GM23338 (cell line): ENCODE results near the gene RNF168. TPM values are rescaled to one million over a fixed set of nuclear protein-coding genes. Genes with fewer than 3 reads are reported as not detected.
"Not testable (repeated sequence)": the region's sequence is repeated elsewhere in the genome, so short reads cannot be mapped to it uniquely, and the experiment has no call there.

Experiments used
- ATAC-seq: fragments of 200-7000 bp; cut with Tn5 transposase; 3 replicates; pipeline ENCODE4 v1.9.1; 2020
- DNase-seq: peaks from one replicate; pipeline ENCODE4 v3.0.0-alpha.2; 2015; ENCODE audit warnings: low spot score
- H2AFZ ChIP-seq: fragments of 200-600 bp; sonication (generic); 2 replicates; pipeline ENCODE4 v1.8.0; 2016; ENCODE audit warnings: antibody characterized with exemption, mild to moderate bottlenecking, moderate library complexity
- H3F3A ChIP-seq: fragments of 200-600 bp; sonication (generic); replicated peaks from 2 replicates; pipeline ENCODE4 v1.8.0; 2017; ENCODE audit warnings: antibody characterized with exemption, mixed run types, low read depth
- H3K27ac ChIP-seq: fragments of 200-600 bp; sonication (generic); 2 replicates; pipeline ENCODE4 v1.6.1; 2016; ENCODE audit warnings: low read depth
- H3K27me3 ChIP-seq: fragments of 200-600 bp; sonication (generic); 2 replicates; pipeline ENCODE4 v1.8.0; 2016; ENCODE audit warnings: mild to moderate bottlenecking, mixed run types, moderate library complexity; ENCODE audit not compliant: insufficient read depth
- H3K36me3 ChIP-seq: fragments of 200-600 bp; sonication (generic); 2 replicates; pipeline ENCODE4 v1.8.0; 2016; ENCODE audit warnings: mild to moderate bottlenecking; ENCODE audit not compliant: insufficient read depth
- H3K4me1 ChIP-seq: fragments of 200-600 bp; sonication (generic); 2 replicates; pipeline ENCODE4 v1.8.0; 2016; ENCODE audit warnings: mild to moderate bottlenecking, moderate library complexity; ENCODE audit not compliant: insufficient read depth
- H3K4me2 ChIP-seq: fragments of 200-600 bp; sonication (generic); 2 replicates; pipeline ENCODE4 v1.7.1; 2017; ENCODE audit warnings: mixed run types
- H3K4me3 ChIP-seq: fragments of 200-600 bp; sonication (generic); 2 replicates; pipeline ENCODE4 v1.6.1; 2016; ENCODE audit warnings: mixed run types
- H3K79me2 ChIP-seq: fragments of 200-600 bp; sonication (generic); replicated peaks from 2 replicates; pipeline ENCODE4 v1.8.0; 2017; ENCODE audit warnings: mild to moderate bottlenecking; ENCODE audit not compliant: insufficient read depth
- H3K9me2 ChIP-seq: fragments of 200-600 bp; sonication (generic); 2 replicates; pipeline ENCODE4 v1.8.0; 2017; ENCODE audit not compliant: insufficient read depth
- H4K20me1 ChIP-seq: fragments of 200-600 bp; sonication (generic); replicated peaks from 2 replicates; pipeline ENCODE4 v1.8.0; 2017; ENCODE audit warnings: mild to moderate bottlenecking; ENCODE audit not compliant: insufficient read depth
- H3K27ac Mint-ChIP-seq: 2 replicates; pipeline ENCODE4 v1.8.0; 2020; ENCODE audit warnings: inconsistent platforms, mild to moderate bottlenecking, moderate library complexity, mixed read lengths
- H3K27me3 Mint-ChIP-seq: 3 replicates; pipeline ENCODE4 v1.8.0; 2022; ENCODE audit warnings: low read depth, mild to moderate bottlenecking, moderate library complexity, mixed read lengths, inconsistent platforms; ENCODE audit not compliant: insufficient read depth, poor library complexity
- H3K36me3 Mint-ChIP-seq: 3 replicates; pipeline ENCODE4 v1.8.0; 2021; ENCODE audit warnings: low read depth, mild to moderate bottlenecking, inconsistent platforms, moderate library complexity, mixed read lengths
- H3K4me1 Mint-ChIP-seq: 3 replicates; pipeline ENCODE4 v1.8.0; 2020; ENCODE audit warnings: mild to moderate bottlenecking, inconsistent platforms, mixed read lengths
- H3K4me3 Mint-ChIP-seq: 3 replicates; pipeline ENCODE4 v1.8.0; 2021; ENCODE audit warnings: moderate library complexity, mild to moderate bottlenecking, inconsistent platforms, mixed read lengths
- H3K9me3 Mint-ChIP-seq: 3 replicates; pipeline ENCODE4 v1.8.0; 2020; ENCODE audit warnings: moderate library complexity, mild to moderate bottlenecking, inconsistent platforms, mixed read lengths
- ETS1 ChIP-seq: IDR thresholded peaks from 2 replicates; pipeline ENCODE4 v1.6.1; 2016; ENCODE audit warnings: antibody characterized with exemption
- EZH2 ChIP-seq: fragments of 200-600 bp; sonication (generic); IDR thresholded peaks from one replicate; pipeline ENCODE4 v1.8.0; 2017; ENCODE audit warnings: antibody characterized with exemption, mild to moderate bottlenecking, low read depth; ENCODE audit not compliant: unreplicated experiment
- JUNB ChIP-seq: IDR thresholded peaks from one replicate; pipeline ENCODE4 v1.6.1; 2016; ENCODE audit warnings: antibody characterized with exemption; ENCODE audit not compliant: unreplicated experiment
- NANOG ChIP-seq: IDR thresholded peaks from 2 replicates; pipeline ENCODE4 v1.6.1; 2016; ENCODE audit warnings: antibody characterized with exemption, borderline replicate concordance
- POLR2AphosphoS5 ChIP-seq: IDR thresholded peaks from 2 replicates; pipeline ENCODE4 v1.6.1; 2016; ENCODE audit warnings: antibody characterized with exemption, low read depth
- STAT1 ChIP-seq: IDR thresholded peaks from one replicate; pipeline ENCODE4 v1.6.1; 2016; ENCODE audit warnings: antibody characterized with exemption; ENCODE audit not compliant: unreplicated experiment
- ZNF114 ChIP-seq: fragments of 250-450 bp; sonication (Bioruptor Pico); IDR thresholded peaks from 2 replicates; pipeline ENCODE4 v1.5.0; 2020; ENCODE audit warnings: mild to moderate bottlenecking, moderate library complexity
- ZNF331 ChIP-seq: fragments of 250-450 bp; sonication (Bioruptor Pico); IDR thresholded peaks from 2 replicates; pipeline ENCODE4 v1.5.0; 2020; ENCODE audit warnings: low read depth, mild to moderate bottlenecking, moderate library complexity
- polyA plus RNA-seq: library from polyadenylated mRNA; unstranded; fragments of >200 nt; fragmentation: Nextera tagmentation; extraction: Ambion mirVana; gene quantifications from 2 replicates; pipeline ENCODE4 v1.2.1, GENCODE V29; 2016
- total RNA-seq: library from RNA; depleted of rRNA; stranded (reverse); fragments of >200 nt; shearing (Covaris generic); gene quantifications from 2 replicates; pipeline ENCODE4 v1.2.3, GENCODE V29; 2014

The RNF168 gene
- total and polyA plus RNA-seq, 2 experiments from 2014 or later = 33.0 to 53.0 TPM

DNA sequence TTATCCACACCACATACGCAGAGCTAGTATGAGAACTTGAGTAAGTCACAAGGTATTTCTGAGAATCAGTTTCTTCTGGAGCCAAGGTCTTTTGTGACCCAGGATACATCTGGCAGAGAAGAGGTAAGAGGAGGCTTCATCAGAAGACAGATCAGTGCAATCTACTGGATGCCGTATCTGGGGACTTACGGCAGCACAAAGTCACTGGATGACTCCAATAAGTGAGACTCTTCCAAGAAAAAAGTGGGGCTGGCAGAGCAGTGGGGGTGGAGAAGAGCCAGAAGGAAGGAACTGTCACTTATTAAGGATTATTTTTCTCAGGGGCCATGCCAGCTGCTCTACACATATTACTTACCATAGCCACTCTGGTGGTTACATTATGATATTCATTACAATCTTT is 39.8 kb downstream of the RNF168 start (continued):
- TF ChIP-seq ZNF114 (no peak), ZNF331 (no peak), STAT1 (no peak)

- Mint-ChIP-seq H3K36me3 (peaks cover 7% of the 10 kb centered on the region; the same call in 2 of the 3 replicates), H3K27me3 (peaks cover 7% of the 10 kb centered on the region), H3K4me3 (no peak overlapping the region), H3K27ac (no peak overlapping the region), H3K9me3 (no peaks in the 10 kb centered on the region), H3K4me1 (no peaks in the 10 kb centered on the region)
- H3K79me2 ChIP-seq = no peaks in the 10 kb centered on the region
- H4K20me1 ChIP-seq = no peaks in the 10 kb centered on the region
- H3K36me3 ChIP-seq = no peaks in the 10 kb centered on the region
- no peaks in the 10 kb centered on the region for H3K27me3 ChIP-seq
- H3K9me2 ChIP-seq = no peaks in the 10 kb centered on the region; the same call in 1 of the 2 replicates
- TF ChIP-seq EZH2 (no peak), POLR2AphosphoS5 (no peak), NANOG (no peak), STAT1 (no peak), JUNB (no peak), ETS1 (no peak), ZNF331 (no peak)
- H3K4me3 ChIP-seq = no peak overlapping the region
- H2AFZ ChIP-seq = no peak overlapping the region
- 0 out of 2 replicates have a peak, but pooled peaks cover 3% of the 10 kb centered on the region for H3F3A ChIP-seq
- no peak overlapping the region for H3K27ac ChIP-seq
- H3K4me1 ChIP-seq = no peaks in the 10 kb centered on the region
- no peak overlapping the region for H3K4me2 ChIP-seq
- no peak for ATAC-seq
- no peak for DNase-seq
Observed at GRCh38 chr3:196463478-196463756, 40.2 kb downstream of the RNF168 start.

- H3K27ac ChIP-seq, H3K4me1 Mint-ChIP-seq, H4K20me1 ChIP-seq, H3K9me2 ChIP-seq, H3K27me3 ChIP-seq, H3K36me3 ChIP-seq, DNase-seq, H3K9me3 Mint-ChIP-seq, H3K79me2 ChIP-seq, H3K36me3 Mint-ChIP-seq, H3K27me3 Mint-ChIP-seq, ATAC-seq, H2AFZ ChIP-seq, H3K4me2 ChIP-seq, H3K4me3 Mint-ChIP-seq, H3K4me1 ChIP-seq, H3K27ac Mint-ChIP-seq, H3F3A ChIP-seq, H3K4me3 ChIP-seq: not testable (repeated sequence)
Observed at GRCh38 chr3:196462680-196463477, 40.7 kb downstream of the RNF168 start.

GRCh38 chr3:196458063-196458462 is 45.5 kb downstream of the RNF168 start:
- H4K20me1 ChIP-seq = no peaks in the 10 kb centered on the region
- H3F3A ChIP-seq = 0 out of 2 replicates have a peak, but pooled peaks cover 3% of the 10 kb centered on the region
- H3K36me3 Mint-ChIP-seq = no peaks in the 10 kb centered on the region
- no peak overlapping the region for H3K4me3 ChIP-seq
- H3K4me3 Mint-ChIP-seq = no peak overlapping the region
- H3K9me3 Mint-ChIP-seq = no peaks in the 10 kb centered on the region
- no peaks in the 10 kb centered on the region for H3K4me1 Mint-ChIP-seq
- no peaks in the 10 kb centered on the region for H3K36me3 ChIP-seq
- H3K4me2 ChIP-seq = no peak overlapping the region
- no peak overlapping the region for H3K27ac Mint-ChIP-seq
- DNase-seq (no peak), ATAC-seq (no peak)
- H3K4me1 ChIP-seq = no peaks in the 10 kb centered on the region
- H2AFZ ChIP-seq = no peak overlapping the region
- H3K27me3 Mint-ChIP-seq = peaks cover 4% of the 10 kb centered on the region
- H3K79me2 ChIP-seq = no peaks in the 10 kb centered on the region
- H3K27ac ChIP-seq = no peak overlapping the region
- H3K9me2 ChIP-seq = no peaks in the 10 kb centered on the region; the same call in 1 of the 2 replicates
- no peaks in the 10 kb centered on the region for H3K27me3 ChIP-seq
- no peak for TF ChIP-seq EZH2
- TF ChIP-seq POLR2AphosphoS5 = no peak
